ENCODE results near the gene B4GALT1.
A peak's percentile ranks its signal among the peaks of the same experiment; 100 is the strongest.

The B4GALT1 gene

GRCh38 chr9:33105959-33106358 is 61.2 kb downstream of the B4GALT1 start:
- peak overlapping the region; percentile 1 for H3K9ac ChIP-seq (ENCODE audit: low read length)
- H3K4me1 ChIP-seq (ENCODE audit: control insufficient read depth, insufficient read depth, low read depth, low read length): peaks cover 32% of the 10 kb centered on the region

GRCh38 chr9:33105504-33105903 is 61.6 kb downstream of the B4GALT1 start:
- no peak overlapping the region for H2BK5ac ChIP-seq (ENCODE audit: low read depth, low read length, poor library complexity, severe bottlenecking)
- H2AK5ac ChIP-seq (ENCODE audit: low read length, severe bottlenecking): no peak overlapping the region
- DNase-seq: no peak
- no peak overlapping the region for H2BK15ac ChIP-seq (ENCODE audit: low read depth, poor library complexity, severe bottlenecking)
- H3K4me3 ChIP-seq (ENCODE audit: insufficient read depth in 1 of 2, low read depth in 1 of 2, low read length in 2 of 2): no peak overlapping the region
- peaks cover 32% of the 10 kb centered on the region for H3K4me1 ChIP-seq (ENCODE audit: control insufficient read depth, insufficient read depth, low read depth, low read length)
- H3K9ac ChIP-seq (ENCODE audit: low read length): no peak overlapping the region
- H3K9me3 ChIP-seq (ENCODE audit: control insufficient read depth, low read length): no peaks in the 10 kb centered on the region
- no peaks in the 10 kb centered on the region for H3K27me3 ChIP-seq (ENCODE audit: control insufficient read depth in 1 of 2, insufficient read depth in 1 of 2, low read length in 2 of 2)
- H3K4me2 ChIP-seq (ENCODE audit: low read length, poor library complexity, severe bottlenecking): no peak overlapping the region
- H3K36me3 ChIP-seq (ENCODE audit: control insufficient read depth in 1 of 2, insufficient read depth in 2 of 2, low read depth in 1 of 2, low read length in 2 of 2): peaks cover 6 to 7% of the 10 kb centered on the region in 2 experiments
- no peak overlapping the region for H3K27ac ChIP-seq (ENCODE audit: low read length, poor library complexity, severe bottlenecking)
- no peak overlapping the region for H3K4ac ChIP-seq (ENCODE audit: low read depth in 1 of 2, low read length in 2 of 2)
- H3K14ac ChIP-seq (ENCODE audit: low read length in 2 of 2): no peak overlapping the region
- H4K8ac ChIP-seq (ENCODE audit: low read length): no peak overlapping the region
- H3K23ac ChIP-seq (ENCODE audit: low read length in 2 of 2): no peak overlapping the region
- H2BK120ac ChIP-seq (ENCODE audit: low read depth, low read length): no peak overlapping the region
- no peak overlapping the region for H2AFZ ChIP-seq (ENCODE audit: low read depth, low read length)
- no peak overlapping the region for H2BK12ac ChIP-seq (ENCODE audit: low read length in 2 of 2)
- no peak overlapping the region for H3K18ac ChIP-seq (ENCODE audit: low read depth in 1 of 2, low read length in 2 of 2)
- H3K79me1 ChIP-seq (replicated peaks; ENCODE audit: low read length, poor library complexity, severe bottlenecking): no peaks in the 10 kb centered on the region
- 98% methylated on average over 5 of the region's 5 CpGs for WGBS
- H4K91ac ChIP-seq (ENCODE audit: low read length): no peak overlapping the region

More at GRCh38 chr9:33105959-33106358, 61.2 kb downstream of the B4GALT1 start:
- Histone ChIP-seq H2BK15ac (ENCODE audit: low read depth, poor library complexity, severe bottlenecking) (no peak overlapping the region), H2AFZ (ENCODE audit: low read depth, low read length) (no peak overlapping the region), H2AK5ac (ENCODE audit: low read length, severe bottlenecking) (peak overlapping the region; percentile 88), H3K9me3 (ENCODE audit: control insufficient read depth, low read length) (no peaks in the 10 kb centered on the region), H3K18ac (ENCODE audit: low read depth in 1 of 2, low read length in 2 of 2) (no peak overlapping the region), H3K27ac (ENCODE audit: low read length, poor library complexity, severe bottlenecking) (no peak overlapping the region), H2BK120ac (ENCODE audit: low read depth, low read length) (no peak overlapping the region), H3K27me3 (ENCODE audit: control insufficient read depth in 1 of 2, insufficient read depth in 1 of 2, low read length in 2 of 2) (no peaks in the 10 kb centered on the region), H2BK12ac (ENCODE audit: low read length in 2 of 2) (no peak overlapping the region), H4K91ac (ENCODE audit: low read length) (no peak overlapping the region), H3K23ac (ENCODE audit: low read length in 2 of 2) (no peak overlapping the region), H4K8ac (ENCODE audit: low read length) (no peak overlapping the region), H2BK5ac (ENCODE audit: low read depth, low read length, poor library complexity, severe bottlenecking) (no peak overlapping the region), H3K36me3 (ENCODE audit: control insufficient read depth in 1 of 2, insufficient read depth in 2 of 2, low read depth in 1 of 2, low read length in 2 of 2) (peaks cover 6 to 11% of the 10 kb centered on the region in 2 experiments), H3K4me3 (ENCODE audit: insufficient read depth in 1 of 2, low read depth in 1 of 2, low read length in 2 of 2) (no peak overlapping the region), H3K4me2 (ENCODE audit: low read length, poor library complexity, severe bottlenecking) (no peak overlapping the region), H3K4ac (ENCODE audit: low read depth in 1 of 2, low read length in 2 of 2) (no peak overlapping the region), H3K79me1 (replicated peaks; ENCODE audit: low read length, poor library complexity, severe bottlenecking) (no peaks in the 10 kb centered on the region), H3K14ac (ENCODE audit: low read length in 2 of 2) (no peak overlapping the region)
- DNase-seq: no peak
- WGBS: 100% methylated on average over 1 of the region's 1 CpG

GRCh38 chr9:33104401-33104800 is 62.7 kb downstream of the B4GALT1 start:
- Histone ChIP-seq H2BK12ac (ENCODE audit: low read length in 2 of 2) (no peak overlapping the region), H3K4me1 (ENCODE audit: control insufficient read depth, insufficient read depth, low read depth, low read length) (peaks cover 32% of the 10 kb centered on the region), H3K9me3 (ENCODE audit: control insufficient read depth, low read length) (no peaks in the 10 kb centered on the region), H3K27me3 (ENCODE audit: control insufficient read depth in 1 of 2, insufficient read depth in 1 of 2, low read length in 2 of 2) (no peaks in the 10 kb centered on the region), H4K8ac (ENCODE audit: low read length) (no peak overlapping the region), H3K23ac (ENCODE audit: low read length in 2 of 2) (no peak overlapping the region), H2AFZ (ENCODE audit: low read depth, low read length) (no peak overlapping the region), H3K4me3 (ENCODE audit: insufficient read depth in 1 of 2, low read depth in 1 of 2, low read length in 2 of 2) (no peak overlapping the region), H2BK120ac (ENCODE audit: low read depth, low read length) (no peak overlapping the region), H3K9ac (ENCODE audit: low read length) (no peak overlapping the region), H3K18ac (ENCODE audit: low read depth in 1 of 2, low read length in 2 of 2) (no peak overlapping the region), H4K91ac (ENCODE audit: low read length) (no peak overlapping the region), H3K36me3 (ENCODE audit: control insufficient read depth in 1 of 2, insufficient read depth in 2 of 2, low read depth in 1 of 2, low read length in 2 of 2) (peaks cover 3% of the 10 kb centered on the region in 2 experiments), H3K4me2 (ENCODE audit: low read length, poor library complexity, severe bottlenecking) (no peak overlapping the region), H3K79me1 (replicated peaks; ENCODE audit: low read length, poor library complexity, severe bottlenecking) (no peaks in the 10 kb centered on the region), H2AK5ac (ENCODE audit: low read length, severe bottlenecking) (no peak overlapping the region), H3K14ac (ENCODE audit: low read length in 2 of 2) (no peak overlapping the region), H2BK15ac (ENCODE audit: low read depth, poor library complexity, severe bottlenecking) (no peak overlapping the region), H3K4ac (ENCODE audit: low read depth in 1 of 2, low read length in 2 of 2) (no peak overlapping the region), H3K27ac (ENCODE audit: low read length, poor library complexity, severe bottlenecking) (no peak overlapping the region), H2BK5ac (ENCODE audit: low read depth, low read length, poor library complexity, severe bottlenecking) (no peak overlapping the region)
- 99% methylated on average over 7 of the region's 7 CpGs for WGBS
- DNase-seq: no peak

GRCh38 chr9:33103501-33104281 is 63.4 kb downstream of the B4GALT1 start:
- Histone ChIP-seq H2BK12ac (ENCODE audit: low read length in 2 of 2) (no peak overlapping the region), H3K18ac (ENCODE audit: low read depth in 1 of 2, low read length in 2 of 2) (no peak overlapping the region), H3K79me1 (replicated peaks; ENCODE audit: low read length, poor library complexity, severe bottlenecking) (no peaks in the 10 kb centered on the region), H3K9ac (ENCODE audit: low read length) (no peak overlapping the region), H4K91ac (ENCODE audit: low read length) (no peak overlapping the region), H2AFZ (ENCODE audit: low read depth, low read length) (no peak overlapping the region), H3K27me3 (ENCODE audit: control insufficient read depth in 1 of 2, insufficient read depth in 1 of 2, low read length in 2 of 2) (no peaks in the 10 kb centered on the region), H2BK120ac (ENCODE audit: low read depth, low read length) (no peak overlapping the region), H3K27ac (ENCODE audit: low read length, poor library complexity, severe bottlenecking) (no peak overlapping the region), H3K9me3 (ENCODE audit: control insufficient read depth, low read length) (no peaks in the 10 kb centered on the region), H3K4me2 (ENCODE audit: low read length, poor library complexity, severe bottlenecking) (no peak overlapping the region), H2BK15ac (ENCODE audit: low read depth, poor library complexity, severe bottlenecking) (no peak overlapping the region), H3K36me3 (ENCODE audit: control insufficient read depth in 1 of 2, insufficient read depth in 2 of 2, low read depth in 1 of 2, low read length in 2 of 2) (peaks cover 0 to 3% of the 10 kb centered on the region in 2 experiments), H3K4me1 (ENCODE audit: control insufficient read depth, insufficient read depth, low read depth, low read length) (peaks cover 32% of the 10 kb centered on the region), H2BK5ac (ENCODE audit: low read depth, low read length, poor library complexity, severe bottlenecking) (no peak overlapping the region), H3K14ac (ENCODE audit: low read length in 2 of 2) (no peak overlapping the region), H3K23ac (ENCODE audit: low read length in 2 of 2) (no peak overlapping the region), H3K4ac (ENCODE audit: low read depth in 1 of 2, low read length in 2 of 2) (no peak overlapping the region), H4K8ac (ENCODE audit: low read length) (no peak overlapping the region), H2AK5ac (ENCODE audit: low read length, severe bottlenecking) (peak overlapping the region; percentile 7), H3K4me3 (ENCODE audit: insufficient read depth in 1 of 2, low read depth in 1 of 2, low read length in 2 of 2) (no peak overlapping the region)
- whole genome bisulfite sequencing: 96% methylated on average over 8 of the region's 8 CpGs
- DNase-seq: no peak

Data from mesenchymal stem cell (in vitro differentiated cells and primary cell).